ENCODE data around the gene TMEM183A.

GRCh38 chr1:203066965-203067364, 59.8 kb downstream of the TMEM183A start:
- TF ChIP-seq CTCF (IDR thresholded peaks at IDR 0.05) (no peak), POLR2AphosphoS5 (IDR thresholded peaks at IDR 0.05) (no peak), POLR2A (IDR thresholded peaks at IDR 0.05) (no peak), EP300 (IDR thresholded peaks at IDR 0.05) (no peak)
